Kidney (tissue), 14 donors: ENCODE measurements around the gene MORN1. TPM values are rescaled to one million over a fixed set of nuclear protein-coding genes. Genes with fewer than 3 reads are reported as not detected.

ENCODE experiments used
- DNase-seq, 5 donors: peaks; one replicate each; pipeline ENCODE4 v3.0.0-alpha.2; 2013 to 2020
- FAIRE-seq: peaks from 2 replicates; lab custom pipeline; 2012; peaks lifted over from hg19 to GRCh38; lab: Jason Lieb, UNC
- H3K27ac ChIP-seq, 2 donors: one replicate each; pipeline ENCODE4 v1.7.0; 2013; ENCODE audit warnings: low read depth in 2 of 2, low read length in 2 of 2, inconsistent platforms in 1 of 2
- H3K27me3 ChIP-seq: one replicate; pipeline ENCODE4 v1.7.1; 2013; ENCODE audit warnings: low read length, inconsistent platforms; ENCODE audit not compliant: control insufficient read depth, insufficient read depth
- H3K36me3 ChIP-seq, 3 donors: one replicate each; pipeline versions ENCODE4 v1.7.0 to v1.7.1; 2013; ENCODE audit warnings: low read length in 3 of 3, control low read depth in 1 of 3, inconsistent platforms in 1 of 3; ENCODE audit not compliant: insufficient read depth in 3 of 3, control insufficient read depth in 2 of 3
- H3K4me1 ChIP-seq, 3 donors: one replicate each; pipeline versions ENCODE4 v1.7.0 to v1.7.1; 2013; ENCODE audit warnings: low read length in 3 of 3, inconsistent platforms in 1 of 3, low read depth in 1 of 3; ENCODE audit not compliant: control insufficient read depth in 2 of 3, insufficient read depth in 2 of 3
- H3K4me3 ChIP-seq, 3 donors: one replicate each; pipeline versions ENCODE4 v1.7.0 to v1.8.1; 2013; ENCODE audit warnings: low read length in 3 of 3, control low read depth in 1 of 3, inconsistent platforms in 1 of 3
- H3K9ac ChIP-seq, 3 donors: one replicate each; pipeline versions ENCODE4 v1.7.0 to v1.7.1; 2013; ENCODE audit warnings: low read length in 3 of 3, control low read depth in 1 of 3, inconsistent platforms in 1 of 3
- H3K9me3 ChIP-seq, 3 donors: one replicate each; pipeline versions ENCODE4 v1.7.0 to v1.7.1; 2013; ENCODE audit warnings: low read length in 3 of 3, control low read depth in 1 of 3, inconsistent platforms in 1 of 3; ENCODE audit not compliant: control insufficient read depth in 2 of 3, insufficient read depth in 1 of 3
- CTCF ChIP-seq: IDR thresholded peaks from 3 replicates; pipeline ENCODE4 v1.5.1; 2012; ENCODE audit warnings: mild to moderate bottlenecking, moderate library complexity, borderline replicate concordance; ENCODE audit not compliant: insufficient read depth; ENCODE audit errors: extremely low read depth
- intact Hi-C: fragments of 100-400 bp; cut with DNase I; formaldehyde crosslinking; loops from one replicate; pipeline ENCODE4 v1.11.1; 2022
- polyA plus RNA-seq: library from polyadenylated mRNA; stranded (reverse); fragments of 350-450 nt; fragmentation: Illumina TruSeq; extraction: RNeasy Lipid Tissue Mini Kit (QIAGEN cat#74804); gene quantifications from one replicate; pipeline ENCODE4 v1.2.3, GENCODE V29; 2014; ENCODE audit warnings: low read depth, low replicate concordance; ENCODE audit not compliant: insufficient read depth
- total RNA-seq: library from RNA; stranded (reverse); fragmentation: NEBNext Ultra II Directional; extraction: Animal tissue kit (Norgen Biotek cat#: 25700); gene quantifications from one replicate; pipeline ENCODE4 v1.2.1, GENCODE V29; 2021
- donor health status: control.
- donor health status: control.
- donor health status: control.
- donor health status: control.
- donor health status: control.
- donor health status: DM: yes; HTN: yes; CAD: no.
- donor health status: Normal renal cell carcinoma (clear cell type).

MORN1 gene
- total and polyA plus RNA-seq, 2 donors from 2014 or later, result 9.0 to 24.7 TPM

- Histone ChIP-seq H3K4me3 (no peak overlapping the region), H3K27me3 (no peaks in the 10 kb centered on the region), H3K27ac (no peak overlapping the region), H3K9ac (no peak overlapping the region), H3K9me3 (no peaks in the 10 kb centered on the region), H3K36me3 (no peaks in the 10 kb centered on the region), H3K4me1 (no peaks in the 10 kb centered on the region)
- intact Hi-C loops, result no loop called here
- no peak for TF ChIP-seq CTCF
- DNase-seq (peak in 1 of 5 donors; percentile 63), FAIRE-seq (no peak)
Measured at GRCh38 chr1:2356911-2357845, 34.2 kb downstream of the MORN1 start.

GRCh38 chr1:2356401-2356800, 35.0 kb downstream of the MORN1 start:
- H3K36me3 ChIP-seq, result no peaks in the 10 kb centered on the region
- no peak overlapping the region for H3K27ac ChIP-seq
- peak in 1 of 5 donors; percentile 46 for DNase-seq
- no peaks in the 10 kb centered on the region for H3K27me3 ChIP-seq
- no peak overlapping the region for H3K9ac ChIP-seq
- H3K4me3 ChIP-seq, result no peak overlapping the region
- H3K4me1 ChIP-seq, result no peaks in the 10 kb centered on the region
- no peaks in the 10 kb centered on the region for H3K9me3 ChIP-seq
- intact Hi-C loops, result no loop called here
- no peak for FAIRE-seq
- no peak for TF ChIP-seq CTCF

GRCh38 chr1:2355373-2356261, 35.7 kb downstream of the MORN1 start:
- no peak overlapping the region for H3K4me3 ChIP-seq
- H3K27me3 ChIP-seq, result no peaks in the 10 kb centered on the region
- no peak for TF ChIP-seq CTCF
- no peak overlapping the region for H3K9ac ChIP-seq
- no peaks in the 10 kb centered on the region for H3K9me3 ChIP-seq
- no peaks in the 10 kb centered on the region for H3K36me3 ChIP-seq
- no peak overlapping the region for H3K27ac ChIP-seq
- DNase-seq (peak in 1 of 5 donors; percentile 59), FAIRE-seq (no peak)
- intact Hi-C loops, result no loop called here
- H3K4me1 ChIP-seq, result no peaks in the 10 kb centered on the region
